DOHH2 (cell line): Measurements from ENCODE around the gene SMARCA2.

Experiments
- H3F3A ChIP-seq: fragments of 200-600 bp; sonication (generic), shearing (Covaris generic); 2 replicates; pipeline ENCODE4 v1.6.0; 2016; ENCODE audit warnings: antibody characterized with exemption, mild to moderate bottlenecking; ENCODE audit not compliant: control insufficient read depth, insufficient read depth
- H3K27ac ChIP-seq: fragments of 200-600 bp; sonication (generic); 2 replicates; pipeline ENCODE4 v1.5.1; 2014; ENCODE audit warnings: low read depth, mild to moderate bottlenecking, low read length, moderate library complexity
- H3K27me3 ChIP-seq: fragments of 200-600 bp; sonication (generic); 2 replicates; pipeline ENCODE4 v1.6.1; 2014; ENCODE audit warnings: mild to moderate bottlenecking, low read length, mixed read lengths; ENCODE audit not compliant: control insufficient read depth
- H3K36me3 ChIP-seq: fragments of 200-600 bp; sonication (generic); 2 replicates; pipeline ENCODE4 v1.6.1; 2014; ENCODE audit warnings: mild to moderate bottlenecking, low read length, moderate library complexity, mixed read lengths; ENCODE audit not compliant: control insufficient read depth
- H3K4me1 ChIP-seq: fragments of 200-600 bp; sonication (generic); 2 replicates; pipeline ENCODE4 v1.6.1; 2014; ENCODE audit warnings: mild to moderate bottlenecking, low read length, mixed read lengths; ENCODE audit not compliant: control insufficient read depth
- H3K4me2 ChIP-seq: fragments of 200-600 bp; sonication (generic); 2 replicates; pipeline ENCODE4 v1.6.0; 2014; ENCODE audit warnings: mild to moderate bottlenecking, low read length, moderate library complexity
- H3K4me3 ChIP-seq: fragments of 200-600 bp; sonication (generic); 2 replicates; pipeline ENCODE4 v1.5.1; 2014; ENCODE audit warnings: mild to moderate bottlenecking, low read length, mixed read lengths
- H3K79me2 ChIP-seq: fragments of 200-600 bp; sonication (generic); 2 replicates; pipeline ENCODE4 v1.6.1; 2014; ENCODE audit warnings: mild to moderate bottlenecking, low read length, mixed read lengths; ENCODE audit not compliant: control insufficient read depth
- H3K9me2 ChIP-seq: fragments of 200-600 bp; sonication (generic); replicated peaks from 2 replicates; pipeline ENCODE4 v1.6.1; 2014; ENCODE audit warnings: mild to moderate bottlenecking, low read length, mixed read lengths; ENCODE audit not compliant: control insufficient read depth
- H3K9me3 ChIP-seq: fragments of 200-600 bp; sonication (generic); 2 replicates; pipeline ENCODE4 v1.6.1; 2014; ENCODE audit warnings: antibody characterized with exemption, low read length, mixed read lengths; ENCODE audit not compliant: control insufficient read depth, insufficient read depth
- H4K20me1 ChIP-seq: fragments of 200-600 bp; sonication (generic); 2 replicates; pipeline ENCODE4 v1.6.0; 2014; ENCODE audit warnings: low read depth, mild to moderate bottlenecking, antibody characterized with exemption, low read length, moderate library complexity; ENCODE audit not compliant: control insufficient read depth, insufficient read depth
- CTCF ChIP-seq: fragments of 200-600 bp; sonication (generic); IDR thresholded peaks from one replicate; pipeline ENCODE4 v1.5.1; 2014; ENCODE audit warnings: antibody characterized with exemption, mild to moderate bottlenecking, low read depth, low read length; ENCODE audit not compliant: poor library complexity, severe bottlenecking
- EZH2phosphoT487 ChIP-seq: fragments of 200-600 bp; sonication (generic); IDR thresholded peaks from 2 replicates; pipeline ENCODE4 v1.6.1; 2017; ENCODE audit warnings: borderline replicate concordance, mild to moderate bottlenecking, antibody characterized with exemption, low read length, moderate library complexity, mixed read lengths

SMARCA2 gene

GRCh38 chr9:2050236-2050635 is 35.1 kb downstream of the SMARCA2 start:
- no peaks in the 10 kb centered on the region for H3K9me2 ChIP-seq
- H3K79me2 ChIP-seq = no peaks in the 10 kb centered on the region

GRCh38 chr9:2053883-2054845 is 39.0 kb downstream of the SMARCA2 start:
- peaks cover 52% of the 10 kb centered on the region for H3K36me3 ChIP-seq
- TF ChIP-seq CTCF (no peak), EZH2phosphoT487 (no peak)
- H3K4me1 ChIP-seq = peaks cover 5% of the 10 kb centered on the region; the same call in 1 of the 2 replicates
- H4K20me1 ChIP-seq = no peaks in the 10 kb centered on the region
- no peak overlapping the region for H3K4me3 ChIP-seq
- H3K27me3 ChIP-seq = no peaks in the 10 kb centered on the region
- H3K79me2 ChIP-seq = no peaks in the 10 kb centered on the region
- H3K9me3 ChIP-seq = no peaks in the 10 kb centered on the region
- H3K27ac ChIP-seq = no peak overlapping the region
- H3F3A ChIP-seq = no peaks in the 10 kb centered on the region
- no peak overlapping the region for H3K4me2 ChIP-seq
- H3K9me2 ChIP-seq = no peaks in the 10 kb centered on the region

More at GRCh38 chr9:2050236-2050635, 35.1 kb downstream of the SMARCA2 start:
- H3K4me3 ChIP-seq = no peak overlapping the region
- H3K36me3 ChIP-seq = peaks cover 25% of the 10 kb centered on the region
- H3K27ac ChIP-seq = no peak overlapping the region
- no peaks in the 10 kb centered on the region for H3F3A ChIP-seq
- H3K27me3 ChIP-seq = no peaks in the 10 kb centered on the region
- H3K4me2 ChIP-seq = no peak overlapping the region
- TF ChIP-seq CTCF (no peak), EZH2phosphoT487 (no peak)
- H3K4me1 ChIP-seq = peaks cover 5% of the 10 kb centered on the region; the same call in 1 of the 2 replicates
- no peaks in the 10 kb centered on the region for H4K20me1 ChIP-seq
- H3K9me3 ChIP-seq = no peaks in the 10 kb centered on the region

DNA sequence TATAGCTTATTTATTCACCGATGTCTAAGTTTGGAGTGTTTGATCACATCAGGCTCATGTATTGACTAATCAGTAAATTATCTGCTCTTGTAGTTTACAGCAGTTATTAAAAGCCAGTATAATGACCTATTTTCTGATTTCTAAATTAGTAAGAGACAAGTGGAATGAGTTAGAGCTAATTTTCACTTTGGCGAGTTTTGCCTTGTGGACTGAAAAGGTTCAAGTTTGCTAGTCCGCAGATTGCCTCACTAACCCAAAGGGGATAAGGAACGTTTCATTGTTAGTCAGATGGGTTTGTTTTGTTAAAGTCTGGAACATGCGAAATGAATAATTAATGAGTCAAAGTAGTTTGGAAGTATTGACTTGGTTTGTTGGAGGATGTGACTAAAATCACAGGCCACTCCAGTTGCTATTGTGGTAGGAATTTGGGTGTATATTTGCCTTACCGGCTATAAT is 40.1 kb downstream of the SMARCA2 start:
- TF ChIP-seq EZH2phosphoT487 (no peak), CTCF (no peak)
- H3K4me2 ChIP-seq = no peak overlapping the region

More for the DNA sequence above, 40.1 kb downstream of the SMARCA2 start:
- no peak overlapping the region for H3K27ac ChIP-seq
- H3K9me3 ChIP-seq = no peaks in the 10 kb centered on the region
- no peaks in the 10 kb centered on the region for H3K27me3 ChIP-seq
- H3K36me3 ChIP-seq = peaks cover 55% of the 10 kb centered on the region
- H4K20me1 ChIP-seq = no peaks in the 10 kb centered on the region
- H3K4me3 ChIP-seq = no peak overlapping the region
- no peaks in the 10 kb centered on the region for H3K9me2 ChIP-seq
- no peaks in the 10 kb centered on the region for H3K79me2 ChIP-seq
- H3F3A ChIP-seq = no peaks in the 10 kb centered on the region
- peaks cover 5% of the 10 kb centered on the region; the same call in 1 of the 2 replicates for H3K4me1 ChIP-seq
